Upper lobe of left lung (tissue), 6 donors: ENCODE data around the gene SH3BP4. TPM values are rescaled to one million over a fixed set of nuclear protein-coding genes. Genes with fewer than 3 reads are reported as not detected.

Experiments used
- ATAC-seq, 2 donors: fragments of 200-7000 bp; cut with Tn5 transposase; one replicate each; pipeline ENCODE4 v1.9.1; 2022; ENCODE audit warnings: mild to moderate bottlenecking in 2 of 2, moderate library complexity in 2 of 2; ENCODE audit not compliant: low FRiP score in 2 of 2
- DNase-seq, 2 donors: peaks; one replicate each; pipeline ENCODE4 v3.0.0-alpha.2; 2019 to 2020
- H3K27ac ChIP-seq, 4 donors: fragments of 200-600 bp; sonication (generic); one replicate each; pipeline ENCODE4 v1.5.1; 2016 to 2019
- H3K27me3 ChIP-seq, 4 donors: fragments of 200-600 bp; sonication (generic); one replicate each; pipeline ENCODE4 v1.5.1; 2017 to 2019
- H3K36me3 ChIP-seq, 4 donors: fragments of 200-600 bp; sonication (generic); one replicate each; pipeline ENCODE4 v1.5.1; 2016 to 2019
- H3K4me1 ChIP-seq, 4 donors: fragments of 200-600 bp; sonication (generic); one replicate each; pipeline ENCODE4 v1.5.1; 2018 to 2019
- H3K4me3 ChIP-seq, 4 donors: fragments of 200-600 bp; sonication (generic); one replicate each; pipeline ENCODE4 v1.5.1; 2017 to 2019; ENCODE audit warnings: mild to moderate bottlenecking in 2 of 4, moderate library complexity in 1 of 4
- H3K9me3 ChIP-seq, 4 donors: fragments of 200-600 bp; sonication (generic); one replicate each; pipeline ENCODE4 v1.5.1; 2018 to 2019
- EP300 ChIP-seq, 4 donors: sonication (generic); formaldehyde crosslinking; IDR thresholded peaks; one replicate each; pipeline ENCODE4 v1.5.1; 2017; ENCODE audit warnings: antibody characterized with exemption in 4 of 4, control low read depth in 2 of 4
- POLR2A ChIP-seq, 4 donors: fragments of 450-650 bp; IDR thresholded peaks; one replicate each; pipeline ENCODE4 v1.5.1; 2016 to 2017; ENCODE audit warnings: antibody characterized with exemption in 4 of 4, mild to moderate bottlenecking in 2 of 4
- POLR2AphosphoS5 ChIP-seq, 2 donors: sonication (generic); formaldehyde crosslinking; IDR thresholded peaks; one replicate each; pipeline ENCODE4 v1.5.1; 2017; ENCODE audit warnings: antibody characterized with exemption in 2 of 2
- whole genome bisulfite sequencing, 2 donors: methylation state at CpG; one replicate each; pipeline ENCODE4 v1.1.5; 2017 to 2018; 5-methylcytosine and 5-hydroxymethylcytosine counted together
- total RNA-seq, 6 donors: library from RNA; depleted of rRNA in 4 of 6; stranded (reverse); fragments of >200 nt in 4 of 6; gene quantifications; one replicate each; pipeline versions ENCODE4 v1.1.0 to v1.2.1, GENCODE V29; 2016 to 2021
- TF ChIP-seq, protein P1 (sequence below), 6 experiments: fragments of 450-650 bp in 4 of 6; fragments of 200-600 bp in 2 of 6; sonication (generic) in 2 of 6; IDR thresholded peaks; one replicate each; pipeline ENCODE4 v1.5.1; 2016 to 2019; ENCODE audit warnings: antibody characterized with exemption in 6 of 6
- donor health status: DM: no; HTN: no; CAD: no; lungs with moderate emphysema.
- donor health status: DM: no; HTN: yes; CAD: no; lungs with severe emphysema.

SH3BP4 gene
- total RNA-seq, 6 donors from 2014 or later, result 27.3 to 57.3 (median 33.4) TPM

DNA sequence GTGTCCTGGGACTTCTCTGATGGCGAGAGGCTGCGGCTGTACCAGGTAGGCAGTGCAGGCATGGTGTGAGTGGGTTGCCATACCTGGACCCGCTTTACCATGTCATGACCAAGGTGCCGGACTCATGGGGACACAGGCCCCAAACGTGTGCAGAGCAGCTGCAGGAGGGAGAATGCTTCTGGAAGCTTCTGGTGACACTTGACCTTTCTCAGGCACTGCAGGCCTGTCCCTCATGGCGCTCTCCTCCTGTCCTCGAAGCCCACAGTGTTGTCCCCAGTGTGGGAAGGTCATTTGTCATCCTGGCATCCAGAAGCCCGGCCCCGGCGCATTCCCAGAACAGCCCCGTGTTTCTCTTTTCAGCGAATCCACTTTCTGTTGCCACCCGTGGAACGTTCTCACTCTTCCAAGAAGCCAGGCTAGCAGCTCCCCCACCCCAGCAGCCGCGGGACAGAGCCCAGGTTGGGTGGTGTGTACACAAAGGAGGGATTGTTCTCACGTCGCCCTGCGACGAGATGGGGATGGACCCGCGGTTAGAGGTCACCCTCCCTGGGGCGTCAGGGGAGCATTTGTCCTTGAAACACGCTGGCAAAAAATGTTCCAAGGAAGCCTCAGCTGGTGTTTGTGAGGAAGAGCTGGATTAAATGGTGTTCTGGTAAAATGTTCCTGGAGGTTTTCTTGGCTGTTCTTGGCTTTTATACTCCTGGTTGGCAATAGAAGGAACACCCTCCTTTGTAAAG lies 43.7 kb downstream of the SH3BP4 start:
- peaks cover 9 to 27% (median 18%) of the 10 kb centered on the region in 4 donors for H3K4me1 ChIP-seq
- no peak overlapping the region for H3K4me3 ChIP-seq
- no peaks in the 10 kb centered on the region for H3K9me3 ChIP-seq
- peak in 1 of 2 donors; percentile 56 for DNase-seq
- no peak for ATAC-seq
- no peaks in the 10 kb centered on the region for H3K27me3 ChIP-seq
- TF ChIP-seq POLR2AphosphoS5 (IDR thresholded peaks at IDR 0.05), result no peak
- TF ChIP-seq EP300 (IDR thresholded peaks at IDR 0.05), result no peak
- WGBS, 2 donors, result 83 to 93% methylated on average over 18 to 24 of the region's 24 CpGs
- peaks cover 0 to 18% (median 0%) of the 10 kb centered on the region in 4 donors for H3K36me3 ChIP-seq
- H3K27ac ChIP-seq, result no peak overlapping the region

DNA sequence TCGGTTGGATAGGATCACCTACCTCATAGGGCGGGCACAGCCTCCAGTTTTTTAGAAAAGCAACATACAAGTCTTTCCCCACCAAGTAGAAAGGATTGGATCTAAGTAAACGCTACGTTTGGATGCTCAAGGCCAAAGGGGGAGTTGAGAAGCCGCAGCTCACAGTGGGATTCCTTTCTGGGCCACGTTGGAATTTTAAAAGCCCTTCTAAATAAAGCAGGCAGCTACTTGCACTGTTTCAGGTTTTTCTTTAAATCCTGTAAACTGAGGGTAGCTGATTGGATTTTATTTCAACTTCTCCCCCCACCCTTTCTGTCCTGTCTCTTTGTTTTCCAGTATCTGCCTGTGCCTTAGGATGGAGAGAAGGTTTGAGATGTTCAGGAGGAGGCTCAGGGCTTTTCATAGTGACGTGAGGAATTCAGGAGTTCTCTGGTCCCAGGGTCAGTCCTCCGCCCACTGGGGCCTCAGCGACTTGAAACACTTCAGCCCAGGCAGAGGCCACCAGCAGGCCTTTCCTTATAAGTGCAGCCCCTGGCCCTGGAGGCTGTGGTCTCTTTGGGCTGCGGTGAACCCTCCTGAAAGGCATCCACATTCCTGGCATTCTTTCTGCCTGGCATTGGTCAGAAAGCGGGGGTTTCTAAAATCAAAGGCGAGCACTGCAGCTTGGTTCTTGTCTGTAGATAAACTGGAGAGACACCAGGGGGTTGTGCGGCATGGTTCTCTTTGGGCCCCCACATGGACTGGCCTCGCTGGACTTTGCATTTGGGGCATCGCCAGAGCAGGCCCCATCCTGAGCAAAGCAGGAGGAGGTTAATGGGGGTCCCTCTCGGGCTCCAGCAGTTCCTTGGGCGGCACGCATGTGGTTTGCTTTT lies 44.5 kb downstream of the SH3BP4 start:
- Histone ChIP-seq H3K9me3 (no peaks in the 10 kb centered on the region), H3K4me1 (peaks cover 9 to 35% (median 17%) of the 10 kb centered on the region in 4 donors), H3K27me3 (no peaks in the 10 kb centered on the region), H3K27ac (no peak overlapping the region), H3K36me3 (peaks cover 0 to 18% (median 0%) of the 10 kb centered on the region in 4 donors), H3K4me3 (no peak overlapping the region)
- DNase-seq (no peak), ATAC-seq (no peak)
- WGBS, 2 donors, result 81 to 84% methylated on average over 12 to 18 of the region's 18 CpGs
- TF ChIP-seq POLR2A (IDR thresholded peaks at IDR 0.05), result no peak

DNA sequence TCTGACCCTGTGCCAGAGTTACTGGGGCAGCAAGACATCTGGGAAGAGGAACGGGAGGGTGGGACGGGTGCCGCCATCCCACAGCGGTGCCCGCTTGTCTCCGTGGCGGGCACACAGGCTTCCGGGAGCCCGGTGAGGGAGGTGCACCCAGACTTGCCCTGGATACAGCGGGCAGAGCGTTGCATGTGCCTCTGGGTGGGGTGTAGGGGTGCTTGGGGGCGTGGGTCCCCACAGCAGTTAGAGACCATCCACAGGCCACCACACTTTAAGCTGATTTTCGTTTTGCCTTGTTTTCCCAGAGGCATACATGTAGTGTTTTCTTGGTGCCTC lies 45.1 kb downstream of the SH3BP4 start:
- WGBS, 2 donors, result 95 to 96% methylated on average over 9 to 12 of the region's 13 CpGs
- no peak overlapping the region for H3K4me3 ChIP-seq
- no peaks in the 10 kb centered on the region for H3K27me3 ChIP-seq
- H3K27ac ChIP-seq, result no peak overlapping the region
- H3K36me3 ChIP-seq, result peaks cover 0 to 18% (median 0%) of the 10 kb centered on the region in 4 donors
- no peak for ATAC-seq
- DNase-seq, result peak in 1 of 2 donors; percentile 61
- H3K4me1 ChIP-seq, result peaks cover 14 to 35% (median 17%) of the 10 kb centered on the region in 4 donors
- TF ChIP-seq POLR2A (IDR thresholded peaks at IDR 0.05) (no peak), EP300 (IDR thresholded peaks at IDR 0.05) (no peak), POLR2AphosphoS5 (IDR thresholded peaks at IDR 0.05) (no peak)
- TF ChIP-seq, protein P1, sequence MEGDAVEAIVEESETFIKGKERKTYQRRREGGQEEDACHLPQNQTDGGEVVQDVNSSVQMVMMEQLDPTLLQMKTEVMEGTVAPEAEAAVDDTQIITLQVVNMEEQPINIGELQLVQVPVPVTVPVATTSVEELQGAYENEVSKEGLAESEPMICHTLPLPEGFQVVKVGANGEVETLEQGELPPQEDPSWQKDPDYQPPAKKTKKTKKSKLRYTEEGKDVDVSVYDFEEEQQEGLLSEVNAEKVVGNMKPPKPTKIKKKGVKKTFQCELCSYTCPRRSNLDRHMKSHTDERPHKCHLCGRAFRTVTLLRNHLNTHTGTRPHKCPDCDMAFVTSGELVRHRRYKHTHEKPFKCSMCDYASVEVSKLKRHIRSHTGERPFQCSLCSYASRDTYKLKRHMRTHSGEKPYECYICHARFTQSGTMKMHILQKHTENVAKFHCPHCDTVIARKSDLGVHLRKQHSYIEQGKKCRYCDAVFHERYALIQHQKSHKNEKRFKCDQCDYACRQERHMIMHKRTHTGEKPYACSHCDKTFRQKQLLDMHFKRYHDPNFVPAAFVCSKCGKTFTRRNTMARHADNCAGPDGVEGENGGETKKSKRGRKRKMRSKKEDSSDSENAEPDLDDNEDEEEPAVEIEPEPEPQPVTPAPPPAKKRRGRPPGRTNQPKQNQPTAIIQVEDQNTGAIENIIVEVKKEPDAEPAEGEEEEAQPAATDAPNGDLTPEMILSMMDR (IDR thresholded peaks at IDR 0.05), result no peak
- H3K9me3 ChIP-seq, result no peaks in the 10 kb centered on the region

DNA sequence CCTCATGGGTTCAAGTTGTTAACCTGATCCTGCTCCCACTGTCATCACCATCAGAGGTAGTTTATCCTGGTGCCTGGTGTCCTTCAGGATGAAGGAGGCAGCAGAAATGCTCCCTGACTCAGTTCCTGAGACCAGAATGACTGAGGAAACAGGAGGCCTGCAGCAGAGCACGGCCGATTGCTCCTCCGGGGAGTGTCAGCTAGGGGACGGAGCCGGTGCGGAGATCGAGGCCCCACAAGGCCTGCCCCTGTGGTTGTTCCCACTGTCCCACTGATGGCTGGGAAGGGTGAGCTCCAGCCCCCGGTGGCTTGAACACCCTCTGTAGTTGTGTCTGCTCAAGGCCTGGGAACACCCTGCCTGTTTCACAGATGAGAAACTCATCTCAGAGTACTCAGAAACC lies 45.6 kb downstream of the SH3BP4 start:
- TF ChIP-seq POLR2AphosphoS5 (IDR thresholded peaks at IDR 0.05) (no peak), POLR2A (IDR thresholded peaks at IDR 0.05) (no peak), EP300 (IDR thresholded peaks at IDR 0.05) (no peak)
- TF ChIP-seq, protein P1 (IDR thresholded peaks at IDR 0.05), result no peak
- ATAC-seq (no peak), DNase-seq (peak in 1 of 2 donors; percentile 45)
- 94% methylated on average over 8 of the region's 8 CpGs; no CpG with 5 or more reads in 1 of the 2 donors for WGBS, 2 donors
- no peak overlapping the region for H3K4me3 ChIP-seq
- H3K36me3 ChIP-seq, result peaks cover 0 to 18% (median 0%) of the 10 kb centered on the region in 4 donors
- no peaks in the 10 kb centered on the region for H3K27me3 ChIP-seq
- H3K4me1 ChIP-seq, result peaks cover 14 to 35% (median 17%) of the 10 kb centered on the region in 4 donors
- H3K27ac ChIP-seq, result no peak overlapping the region
- H3K9me3 ChIP-seq, result no peaks in the 10 kb centered on the region

DNA sequence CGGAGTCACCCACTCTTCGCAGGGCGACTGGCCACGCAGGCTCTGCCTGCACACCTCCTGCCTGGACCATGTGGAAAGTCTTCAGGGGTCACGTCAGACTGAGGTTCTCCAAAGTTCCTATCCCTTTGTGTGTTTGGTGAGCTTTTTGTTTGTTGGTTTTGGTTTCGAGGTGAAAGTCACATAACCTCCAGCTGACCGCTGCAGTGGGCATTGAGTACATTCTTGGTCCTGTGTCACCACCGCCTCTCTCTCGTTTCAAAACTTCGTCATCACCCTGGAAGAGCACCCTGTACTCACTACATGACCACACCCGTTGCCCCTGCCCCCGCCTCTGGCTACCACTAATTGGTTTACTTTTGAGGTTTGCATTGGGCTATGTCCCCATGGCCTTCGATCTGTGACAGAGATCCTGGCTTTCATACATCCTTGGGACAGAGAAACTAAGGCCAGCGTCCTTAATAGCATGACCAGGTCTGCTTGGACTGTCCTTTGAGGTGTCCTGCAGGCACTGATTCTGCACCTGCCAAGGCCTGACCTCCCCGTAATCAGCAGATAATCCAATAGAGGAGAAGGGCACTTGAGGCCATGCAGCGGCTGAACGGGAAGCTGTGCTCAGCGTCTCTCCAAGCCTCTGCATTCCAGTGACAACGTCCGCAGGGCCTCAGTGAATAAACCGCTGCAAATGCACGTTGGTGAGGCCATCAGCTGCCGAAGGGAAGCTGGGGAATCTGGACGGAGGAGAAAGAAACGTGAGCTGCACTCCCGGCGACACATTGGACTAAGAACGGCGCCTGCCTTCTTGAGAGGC lies 46.8 kb downstream of the SH3BP4 start:
- ATAC-seq, result no peak
- peaks cover 10 to 29% (median 13%) of the 10 kb centered on the region in 4 donors for H3K4me1 ChIP-seq
- 70 to 80% methylated on average over 29 of the region's 29 CpGs for WGBS, 2 donors
- no peak overlapping the region for H3K4me3 ChIP-seq
- peak in 1 of 2 donors; percentile 38 for DNase-seq
- H3K27me3 ChIP-seq, result no peaks in the 10 kb centered on the region
- no peaks in the 10 kb centered on the region for H3K9me3 ChIP-seq
- peak overlapping the region in 1 of 4 donors; percentile 3 for H3K27ac ChIP-seq
- peaks cover 0 to 18% (median 0%) of the 10 kb centered on the region in 4 donors for H3K36me3 ChIP-seq
- TF ChIP-seq EP300 (IDR thresholded peaks at IDR 0.05) (no peak), POLR2A (IDR thresholded peaks at IDR 0.05) (no peak)
- TF ChIP-seq, protein P1 (IDR thresholded peaks at IDR 0.05), result no peak
